ENCODE data around the gene PSORS1C1. TPM values are rescaled to one million over a fixed set of nuclear protein-coding genes. Genes with fewer than 3 reads are reported as not detected.
A peak's percentile ranks its signal among the peaks of the same experiment; 100 is the strongest.
"Not testable (repeated sequence)": the region's sequence is repeated elsewhere in the genome, so short reads cannot be mapped to it uniquely, and the experiment has no call there.

PSORS1C1 gene, protein sequence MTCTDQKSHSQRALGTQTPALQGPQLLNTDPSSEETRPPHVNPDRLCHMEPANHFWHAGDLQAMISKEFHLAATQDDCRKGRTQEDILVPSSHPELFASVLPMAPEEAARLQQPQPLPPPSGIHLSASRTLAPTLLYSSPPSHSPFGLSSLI
- not detected for total RNA-seq

DNA sequence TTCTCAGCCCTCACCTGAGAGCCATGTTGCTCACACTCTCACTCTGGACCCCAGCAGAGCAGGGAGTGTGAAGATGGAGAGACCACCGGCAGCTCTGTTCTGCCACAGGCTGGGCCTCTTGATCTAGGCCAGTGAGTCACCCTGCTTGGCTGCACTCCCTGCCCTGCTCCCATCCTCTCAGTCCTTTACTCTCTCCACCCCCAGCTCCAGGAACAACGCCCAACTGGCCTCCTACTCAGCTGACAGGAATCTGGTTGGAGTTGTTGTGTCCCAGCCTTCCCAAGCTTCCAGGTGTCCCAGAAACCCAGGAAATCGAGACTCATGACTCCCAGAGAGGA lies at the start of gene PSORS1C1:
Gene PSORS1C1 (plus strand): TSS at position 260 of the 338 bp plus-strand sequence. CDS start 14,833 bp downstream, outside the sequence.
- no peak for DNase-seq

DNA sequence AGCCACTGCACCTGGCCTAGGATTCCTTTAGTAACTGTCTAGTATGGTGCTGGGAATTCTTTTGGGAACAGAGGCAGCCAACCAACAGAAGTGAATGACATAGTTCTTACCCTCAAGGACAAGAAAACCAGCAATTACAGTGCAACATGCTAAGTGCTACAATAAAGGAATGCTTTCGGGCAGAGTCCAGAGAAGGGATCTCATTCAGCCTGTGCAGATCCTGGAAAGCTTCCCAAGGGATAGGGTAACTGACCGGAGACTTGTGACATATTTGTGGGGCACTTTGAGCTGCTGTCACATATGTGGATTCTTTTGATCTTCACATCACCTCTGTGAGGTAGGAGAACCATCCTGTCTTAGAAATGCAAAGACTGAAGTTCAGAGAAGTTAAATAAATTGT lies 49.0 kb upstream of the PSORS1C1 start:
- DNase-seq = no peak

DNA sequence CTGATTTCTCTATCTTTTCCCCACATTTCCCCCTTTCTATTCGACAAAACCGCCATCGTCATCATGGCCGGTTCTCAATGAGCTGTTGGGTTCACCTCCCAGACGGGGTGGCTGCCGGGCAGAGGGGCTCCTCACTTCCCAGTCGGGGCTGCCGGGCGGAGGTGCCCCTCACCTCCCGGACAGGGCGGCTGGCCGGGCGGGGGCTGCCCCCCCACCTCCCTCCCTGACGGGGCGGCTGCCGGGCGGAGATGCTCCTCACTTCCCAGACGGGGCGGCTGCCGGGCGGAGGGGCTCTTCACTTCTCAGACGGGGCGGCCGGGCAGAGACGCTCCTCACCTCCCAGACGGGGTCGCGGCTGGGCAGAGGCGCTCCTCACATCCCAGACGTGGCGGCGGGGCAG lies 47.6 kb upstream of the PSORS1C1 start:
- DNase-seq = not testable (repeated sequence)

DNA sequence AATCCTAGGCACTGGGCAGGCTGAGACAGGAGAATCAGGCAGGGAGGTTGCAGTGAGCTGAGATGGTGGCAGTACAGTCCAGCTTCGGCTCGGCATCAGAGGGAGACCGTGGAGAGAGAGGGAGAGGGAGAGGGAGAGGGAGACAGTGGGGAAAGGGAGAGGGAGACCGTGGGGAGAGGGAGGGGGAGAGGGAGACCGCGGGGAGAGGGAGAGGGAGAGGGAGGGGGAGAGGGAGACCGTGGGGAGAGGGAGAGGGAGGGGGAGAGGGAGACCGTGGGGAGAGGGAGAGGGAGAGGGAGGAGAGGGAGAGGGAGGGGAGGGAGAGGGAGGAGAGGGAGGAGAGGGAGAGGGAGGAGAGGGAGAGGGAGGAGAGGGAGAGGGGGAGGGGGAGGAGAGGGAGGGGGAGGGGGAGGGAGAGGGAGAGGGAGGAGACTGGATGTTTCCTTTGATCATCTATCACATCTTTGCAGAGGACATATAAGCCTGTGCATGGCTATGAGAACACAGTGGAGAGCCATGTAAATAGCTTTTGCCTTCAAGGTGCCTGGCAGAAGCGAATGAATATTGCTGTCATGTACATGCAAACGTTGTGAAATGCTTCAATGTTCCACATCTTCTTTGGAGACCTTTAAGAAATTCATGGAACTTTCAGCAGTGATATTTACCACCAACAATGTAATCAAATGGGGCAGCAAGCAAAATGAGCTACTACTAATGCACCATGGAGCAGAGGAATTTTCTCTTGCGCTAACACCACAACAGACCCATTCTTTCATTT lies 46.5 kb upstream of the PSORS1C1 start:
- DNase-seq = not testable (repeated sequence)

DNA sequence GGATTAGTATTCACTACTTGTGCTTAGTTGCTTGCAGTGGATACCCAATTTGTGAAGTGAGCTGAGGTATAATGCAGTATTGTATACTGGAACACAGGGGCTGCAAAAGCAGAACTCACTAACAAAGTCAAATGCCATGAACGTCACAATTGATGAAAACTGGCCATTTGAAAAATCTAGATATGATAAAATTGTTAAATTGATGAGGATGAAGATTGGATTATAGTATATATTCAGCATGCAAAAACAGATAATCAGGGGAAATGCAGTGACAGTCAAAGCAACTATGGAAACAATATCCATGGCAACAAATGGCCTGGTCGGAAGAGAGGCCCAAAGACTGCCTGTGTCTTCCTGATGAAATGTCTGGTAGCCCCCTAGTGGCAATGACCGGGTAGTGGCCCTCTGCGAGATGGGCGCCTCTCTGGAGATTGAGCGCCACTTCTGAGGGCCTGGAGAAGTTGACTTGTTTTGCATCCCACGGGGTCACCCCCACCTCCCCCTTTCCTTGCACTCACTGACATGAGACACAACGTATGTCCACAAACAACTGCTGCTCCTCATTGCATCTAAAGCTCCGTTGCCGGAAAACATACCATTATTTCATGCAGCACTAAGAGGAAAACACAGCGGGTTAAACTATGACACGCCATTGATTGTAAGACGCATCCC lies 45.8 kb upstream of the PSORS1C1 start:
- DNase-seq = peak; percentile 63

DNA sequence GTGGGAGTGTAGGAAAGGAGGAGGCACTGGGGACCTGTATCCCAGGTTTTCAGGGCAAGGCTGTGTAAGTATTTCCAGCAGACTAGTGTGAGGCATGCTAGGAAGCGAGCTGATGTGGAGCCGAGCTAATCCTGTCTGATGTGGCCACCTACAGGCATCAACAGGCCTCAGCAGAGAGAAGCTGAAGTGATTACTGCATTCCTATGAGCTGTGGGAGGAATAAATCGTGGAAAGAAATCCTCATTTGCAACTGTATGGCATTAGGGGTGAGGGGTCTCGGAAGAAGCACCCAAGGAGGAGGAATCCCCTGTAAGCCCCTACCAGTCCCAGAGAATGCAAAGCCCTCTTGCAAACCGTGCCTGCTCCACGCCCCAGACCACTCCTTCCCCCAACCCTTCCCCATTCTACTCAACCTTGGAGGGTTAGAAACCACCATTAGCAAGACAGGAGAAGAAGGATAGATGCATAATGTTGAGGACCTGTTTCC lies 43.8 kb upstream of the PSORS1C1 start:
- no peak for DNase-seq

DNA sequence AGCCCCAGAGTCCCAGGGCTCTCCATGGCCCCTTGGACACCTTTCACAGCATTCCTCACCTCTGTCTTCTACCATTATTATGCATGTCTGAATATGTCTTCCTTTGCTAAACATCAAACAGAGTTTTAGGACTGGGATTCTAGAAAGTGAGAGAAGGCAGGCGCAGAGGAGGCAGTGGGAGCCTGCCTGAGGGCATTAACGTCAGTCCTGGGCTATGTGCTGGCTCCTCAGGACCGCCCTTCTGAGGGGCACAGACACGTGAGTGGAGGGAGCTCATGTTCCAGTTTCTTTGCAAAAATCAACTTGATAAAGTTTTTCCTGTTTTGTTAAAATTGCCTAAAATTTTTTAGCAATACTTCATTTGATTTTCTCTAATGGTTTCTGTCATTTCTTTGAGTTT lies 40.2 kb upstream of the PSORS1C1 start:
- no peak for DNase-seq

DNA sequence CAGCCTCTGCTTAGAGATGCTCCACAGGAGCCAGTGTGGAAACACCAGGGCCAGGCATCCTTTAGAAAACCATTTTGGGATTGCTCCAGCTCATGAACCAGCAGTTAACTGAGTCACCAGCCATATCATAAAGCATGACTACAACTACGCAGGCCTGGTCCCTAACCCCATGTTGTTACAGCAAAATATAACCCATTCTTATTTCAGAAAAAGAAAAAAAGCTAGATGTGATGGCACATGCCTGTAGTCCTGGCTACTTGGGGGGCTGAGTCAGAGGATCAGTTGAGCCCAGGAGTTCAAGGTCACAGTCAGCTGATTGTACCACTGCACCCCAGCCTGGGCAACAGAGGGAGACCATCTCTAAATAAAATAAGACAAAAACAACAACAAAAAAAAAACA lies 39.1 kb upstream of the PSORS1C1 start:
- DNase-seq = no peak

DNA sequence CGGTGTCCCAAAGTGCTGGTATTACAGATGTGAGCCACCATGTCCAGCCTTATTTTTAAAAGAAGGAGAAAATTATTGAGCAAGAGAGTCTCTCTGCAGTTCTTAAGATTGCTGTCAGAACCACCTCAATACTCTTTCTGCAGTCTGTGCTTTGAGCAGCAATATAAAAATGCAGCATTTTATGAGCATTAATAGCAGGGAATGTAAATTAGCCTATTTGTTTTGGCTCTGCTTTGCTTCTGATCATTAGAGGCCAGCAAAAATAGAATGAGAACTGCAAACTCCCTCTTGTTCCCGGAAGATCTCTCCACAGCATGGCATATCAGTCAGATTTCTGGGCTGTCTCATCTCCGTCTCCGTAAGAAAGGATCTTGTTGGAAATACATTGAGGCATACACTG lies 38.0 kb upstream of the PSORS1C1 start:
- no peak for DNase-seq

DNA sequence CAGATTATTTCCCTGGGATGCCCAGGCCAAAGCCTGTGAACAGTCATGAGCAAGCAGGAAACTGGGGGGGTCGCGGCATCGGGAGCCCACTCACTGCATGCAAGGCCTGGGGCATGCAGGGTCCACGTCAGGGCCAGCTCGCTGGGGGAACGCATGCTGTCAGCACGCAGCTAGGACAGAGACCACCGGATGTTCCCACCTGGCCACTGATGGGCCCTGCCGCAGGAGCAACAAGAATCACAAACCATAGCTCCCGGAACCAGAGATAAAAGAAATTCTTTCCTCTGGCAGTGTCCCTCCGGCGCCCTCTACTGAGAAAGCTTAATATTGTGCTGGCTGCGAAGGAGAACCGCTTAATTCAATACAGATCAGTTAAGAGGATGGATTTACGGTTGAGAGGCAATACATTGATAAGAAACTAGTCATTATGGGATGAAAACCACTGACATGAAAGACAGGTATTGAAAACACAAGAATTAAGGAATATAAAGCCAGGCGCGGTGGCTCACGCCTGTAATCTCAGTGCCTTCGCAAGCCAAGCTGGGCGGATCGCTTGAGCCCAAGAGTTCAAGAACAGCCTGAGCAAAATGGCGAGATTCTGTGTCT lies 34.8 kb upstream of the PSORS1C1 start:
- peak; percentile 58 for DNase-seq

DNA sequence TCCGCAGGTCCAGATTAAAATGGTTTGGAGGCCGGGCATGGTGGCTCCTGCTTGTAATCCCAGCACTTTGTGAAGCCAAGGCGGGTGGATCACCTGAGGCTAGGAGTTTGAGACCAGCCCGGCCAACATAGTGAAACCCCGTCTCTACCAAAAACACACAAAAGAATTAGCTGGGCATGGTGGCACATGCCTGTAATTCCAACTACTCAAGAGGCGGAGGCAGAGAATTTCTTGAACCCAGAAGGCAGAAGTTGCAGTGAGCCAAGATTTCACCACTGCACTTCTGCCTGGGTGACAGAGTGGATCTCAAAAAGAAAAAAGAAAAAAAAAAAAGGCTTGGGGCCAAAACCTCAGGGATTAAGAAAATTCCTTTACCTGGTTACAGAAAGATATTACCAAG lies 32.7 kb upstream of the PSORS1C1 start:
- DNase-seq = no peak

DNA sequence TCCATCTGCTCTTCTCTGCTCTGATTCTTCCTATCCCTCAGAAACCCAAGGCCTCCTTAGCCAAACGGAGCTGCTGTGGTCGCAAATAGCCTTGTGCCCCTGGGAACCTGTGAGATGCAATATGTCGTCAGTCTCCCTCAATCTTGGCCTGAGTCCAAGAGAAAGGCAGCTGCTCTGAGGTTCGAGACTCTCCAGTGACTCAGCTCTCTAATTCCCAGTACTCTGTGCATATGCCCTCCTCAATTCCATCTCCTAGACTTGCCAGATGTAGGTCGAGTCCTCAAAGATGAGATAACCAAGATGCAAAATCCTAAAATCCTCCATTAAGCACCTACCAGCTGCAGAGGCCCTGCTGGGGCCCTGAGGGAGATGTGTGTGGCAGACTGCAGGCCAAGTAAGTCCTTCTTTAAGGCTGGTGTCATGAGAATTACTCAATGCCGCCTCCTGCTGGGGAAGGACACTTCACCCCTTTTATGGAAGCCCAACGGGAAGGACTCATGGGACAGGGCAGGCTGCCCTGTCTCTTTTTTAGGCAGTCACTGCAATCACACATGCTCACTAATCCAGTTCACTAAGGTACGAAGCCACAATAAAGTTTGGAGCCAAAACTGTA lies 30.8 kb upstream of the PSORS1C1 start:
- DNase-seq = no peak

DNA sequence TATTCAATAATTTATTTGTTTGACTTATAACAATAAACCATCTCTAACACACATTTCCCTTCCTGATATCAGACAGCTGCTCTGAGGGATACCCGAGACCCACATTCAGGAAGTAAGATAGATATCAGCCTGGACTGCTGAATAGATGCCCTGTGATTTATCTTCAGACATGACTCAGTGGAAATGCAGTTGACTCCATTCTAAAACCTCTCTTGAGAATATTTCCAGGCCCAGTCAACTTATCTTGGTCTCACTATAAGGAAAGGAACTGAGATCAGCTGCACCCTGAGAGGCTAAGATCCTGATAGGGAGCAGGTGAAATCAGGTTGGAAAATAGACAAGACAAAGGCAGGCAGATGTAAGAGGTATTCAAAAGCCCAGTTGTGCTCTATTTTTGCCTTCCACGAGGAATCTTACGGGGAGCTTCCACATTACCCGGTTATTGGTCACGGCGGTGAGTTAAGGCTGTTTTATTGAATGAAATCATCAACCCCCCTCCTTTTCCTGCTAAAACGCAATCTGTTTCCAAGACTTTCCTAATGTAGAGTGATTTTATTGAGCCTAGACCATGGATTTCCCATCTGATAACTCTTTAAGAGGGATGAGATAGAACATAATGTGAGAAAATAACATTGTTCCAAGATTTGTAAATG lies 27.7 kb upstream of the PSORS1C1 start:
- no peak for DNase-seq

DNA sequence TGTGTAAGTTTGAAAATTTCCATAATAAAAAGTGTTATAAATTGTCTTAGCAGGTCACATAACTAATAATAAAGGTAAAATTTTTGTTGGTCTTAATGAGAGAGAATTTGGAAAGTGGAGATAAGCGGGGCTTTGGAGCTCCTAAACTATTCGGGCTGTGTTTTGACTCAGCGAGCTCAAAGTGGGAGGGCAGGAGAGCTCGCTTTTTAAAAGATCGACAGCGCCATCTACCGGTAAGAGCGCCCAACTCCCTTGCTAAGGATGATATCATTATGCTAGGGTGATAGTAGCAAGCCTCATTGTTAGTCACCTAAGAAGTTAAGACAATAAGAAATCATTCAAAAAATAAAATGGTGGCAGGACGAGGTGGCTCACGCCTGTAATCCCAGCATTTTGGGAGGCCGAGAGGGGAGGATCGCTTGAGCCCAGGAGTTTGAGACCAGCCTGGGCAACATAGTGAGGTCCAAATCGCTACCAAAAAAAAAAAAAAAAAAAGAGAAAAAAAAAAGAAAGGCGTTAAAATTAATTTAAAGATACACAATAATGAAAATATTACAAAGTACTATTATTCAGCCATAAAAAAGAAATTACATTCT lies 27.0 kb upstream of the PSORS1C1 start:
- DNase-seq = peak; percentile 89

DNA sequence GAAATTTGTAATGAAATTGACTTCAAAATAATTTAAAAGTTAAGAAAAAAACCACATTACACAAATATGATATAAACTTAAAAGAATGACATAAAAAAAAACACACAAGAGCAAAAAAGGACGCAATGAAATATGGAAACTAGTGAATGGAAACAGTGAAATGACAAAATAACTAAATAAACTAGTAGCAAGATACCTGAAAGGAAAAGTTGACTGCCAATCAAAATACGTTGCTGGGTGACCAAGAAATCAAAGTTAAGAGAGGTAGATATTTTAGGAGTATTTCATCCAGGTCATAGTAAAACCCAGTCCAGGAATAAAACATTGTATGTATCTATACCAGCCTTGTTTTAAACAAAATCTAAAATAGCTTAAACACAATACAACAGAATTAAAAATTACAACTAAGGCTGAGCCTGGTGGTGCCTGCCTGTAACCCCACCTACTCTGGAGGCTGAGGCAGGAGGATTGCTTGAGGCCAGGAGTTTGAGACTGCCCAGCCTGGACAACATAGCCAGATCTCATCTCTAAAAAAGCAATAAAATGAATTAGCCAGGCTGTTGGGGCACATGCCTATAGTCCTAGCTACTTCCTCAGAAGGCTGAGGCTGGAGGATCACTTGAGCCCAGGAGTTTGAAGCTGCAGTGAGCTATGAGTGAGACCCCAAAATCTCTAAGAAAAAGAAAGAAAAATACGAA lies 24.2 kb upstream of the PSORS1C1 start:
- no peak for DNase-seq

DNA sequence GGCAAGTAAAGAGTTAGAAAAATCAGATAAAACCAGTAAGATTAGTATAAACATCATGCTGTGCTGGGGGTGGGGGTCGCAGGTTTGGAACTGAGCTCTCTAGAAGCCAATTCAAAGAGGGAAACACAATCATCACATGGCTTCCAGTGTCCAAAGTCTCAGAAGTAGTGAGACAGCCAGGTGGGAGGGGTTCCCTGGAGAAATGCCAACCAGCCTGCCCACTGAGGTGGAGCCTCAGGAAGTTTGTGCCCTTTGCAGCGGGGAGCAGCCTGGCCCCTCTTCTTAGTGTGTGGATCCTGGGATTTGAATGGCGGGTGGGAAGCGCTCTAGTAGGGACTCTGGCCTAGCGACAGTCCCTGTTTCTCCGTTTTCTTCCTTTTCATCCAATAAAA lies 23.6 kb upstream of the PSORS1C1 start:
- no peak for DNase-seq

DNA sequence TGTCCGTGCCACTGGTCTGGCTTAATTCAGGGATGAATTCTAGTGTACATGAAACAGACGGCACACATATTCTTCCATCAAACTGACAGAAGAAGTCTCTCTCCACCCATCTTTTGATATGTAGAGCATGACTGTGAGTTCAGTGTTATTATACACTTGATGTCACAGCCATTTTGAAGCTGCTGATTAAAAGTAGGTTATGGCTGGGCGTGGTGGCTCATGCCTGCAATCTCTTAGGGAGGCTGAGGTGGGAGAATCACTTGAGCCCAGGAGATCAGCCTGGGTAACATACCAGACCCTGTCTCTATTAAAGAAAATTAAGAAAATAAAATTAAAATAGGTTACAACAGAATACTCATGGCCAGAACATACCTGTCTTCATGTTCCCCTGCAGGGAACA lies 22.9 kb upstream of the PSORS1C1 start:
- no peak for DNase-seq

DNA sequence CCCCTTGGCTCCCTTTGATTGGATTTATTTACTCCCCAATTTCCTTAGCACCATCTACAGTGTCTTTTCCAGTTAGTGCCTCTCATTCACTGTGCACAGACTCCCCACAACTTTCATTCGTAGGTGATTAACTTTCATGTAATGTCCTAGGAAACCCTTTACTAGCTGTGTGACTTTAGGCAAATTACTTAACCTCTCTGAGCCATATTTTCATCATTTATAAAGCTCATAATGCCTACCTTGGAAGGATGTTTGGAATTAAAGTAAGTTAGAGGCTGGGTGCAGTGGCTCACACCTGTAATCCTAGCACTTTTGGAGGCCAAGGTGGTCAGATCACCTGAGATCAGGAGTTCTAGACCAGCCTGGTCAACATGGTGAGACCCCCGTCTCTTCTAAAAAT lies 22.4 kb upstream of the PSORS1C1 start:
- DNase-seq = no peak

DNA sequence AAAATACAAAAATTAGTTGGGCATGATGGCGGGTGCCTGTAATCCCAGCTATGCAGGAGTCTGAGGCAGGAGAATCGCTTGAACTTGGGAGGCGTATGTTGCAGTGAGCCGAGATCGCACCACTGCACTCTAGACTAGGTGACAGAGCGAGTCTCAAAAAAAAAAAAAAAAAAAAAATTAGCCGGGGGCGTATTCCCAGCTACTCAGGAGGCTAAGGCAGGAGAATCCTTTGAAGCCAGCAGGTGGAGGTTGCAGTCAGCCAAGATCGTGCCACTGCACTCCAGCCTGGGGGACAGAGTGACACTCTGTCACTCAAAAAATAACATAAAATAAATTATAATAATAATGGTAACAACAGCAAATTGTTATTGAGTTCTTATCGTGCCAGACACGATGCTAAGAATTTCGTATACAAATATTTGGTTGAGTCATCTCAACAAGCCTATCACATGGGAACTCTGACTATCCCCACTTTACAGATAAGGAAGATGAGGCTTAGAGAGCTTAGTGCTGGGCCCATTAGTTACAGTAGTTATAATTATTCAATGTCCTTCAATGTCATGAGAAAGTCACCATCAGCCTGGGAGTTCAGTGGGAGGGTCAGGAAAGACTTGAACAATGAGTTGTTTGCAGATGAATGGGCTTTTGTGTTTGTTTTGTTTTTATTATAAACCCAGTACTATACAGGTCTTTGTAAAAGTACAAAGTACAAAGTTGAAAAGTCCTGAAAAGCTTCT lies 21.7 kb upstream of the PSORS1C1 start:
- DNase-seq = no peak

DNA sequence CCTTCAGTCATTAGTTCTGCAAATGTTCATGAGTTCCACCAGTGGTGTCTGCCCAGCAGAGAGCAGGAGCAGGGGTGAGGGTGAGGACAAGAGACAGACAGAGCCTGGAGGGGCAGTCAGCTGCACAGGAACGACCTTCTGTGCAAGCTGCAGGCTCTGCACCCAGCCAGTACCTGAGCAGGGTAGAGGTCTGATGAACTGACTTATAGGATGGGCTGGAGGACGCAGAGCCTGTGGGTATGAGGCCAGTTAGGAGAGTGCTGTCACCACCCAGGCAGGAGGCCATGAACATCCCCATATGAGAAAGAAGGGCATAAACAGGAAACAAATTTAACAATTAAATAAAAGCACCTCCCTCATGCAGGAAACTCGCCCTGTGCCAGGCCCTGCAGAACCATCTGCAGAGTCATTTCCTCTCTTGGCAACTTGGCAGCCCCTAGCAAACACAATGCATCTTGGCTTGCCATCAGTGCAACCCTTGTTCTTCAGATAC lies 20.2 kb upstream of the PSORS1C1 start:
- peak; percentile 16 for DNase-seq

DNA sequence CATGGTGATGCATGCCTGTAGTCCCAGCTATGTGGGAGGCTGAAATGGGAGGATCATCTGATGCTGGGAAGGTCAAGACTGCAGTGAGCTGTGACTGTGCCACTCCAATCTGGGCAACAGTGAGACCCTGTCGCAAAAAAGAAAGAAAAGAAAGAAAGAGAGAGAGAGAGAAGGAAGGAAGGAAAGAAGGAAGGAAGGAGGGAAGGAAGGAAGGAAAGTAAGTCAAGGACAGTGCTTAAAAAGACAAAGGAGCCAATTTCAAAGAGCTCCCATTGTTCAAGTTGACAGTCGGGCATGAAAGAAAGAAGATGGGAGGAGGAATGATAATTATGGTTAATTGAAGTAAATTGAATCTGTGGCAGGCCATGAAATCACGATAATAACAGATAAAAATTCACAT lies 18.4 kb upstream of the PSORS1C1 start:
- DNase-seq = no peak

All from effector CD4-positive, alpha-beta T cell (primary cell).